ENCODE measurements around the gene DOCK2.

Gene DOCK2

GRCh38 chr5:169989365-169989764 lies 352.3 kb downstream of the DOCK2 start:
- TF ChIP-seq CTCF (IDR thresholded peaks at IDR 0.05; ENCODE audit: low read depth, low read length) = no peak
- H3K4me3 ChIP-seq (ENCODE audit: low read depth, low read length) = no peak overlapping the region

DNA sequence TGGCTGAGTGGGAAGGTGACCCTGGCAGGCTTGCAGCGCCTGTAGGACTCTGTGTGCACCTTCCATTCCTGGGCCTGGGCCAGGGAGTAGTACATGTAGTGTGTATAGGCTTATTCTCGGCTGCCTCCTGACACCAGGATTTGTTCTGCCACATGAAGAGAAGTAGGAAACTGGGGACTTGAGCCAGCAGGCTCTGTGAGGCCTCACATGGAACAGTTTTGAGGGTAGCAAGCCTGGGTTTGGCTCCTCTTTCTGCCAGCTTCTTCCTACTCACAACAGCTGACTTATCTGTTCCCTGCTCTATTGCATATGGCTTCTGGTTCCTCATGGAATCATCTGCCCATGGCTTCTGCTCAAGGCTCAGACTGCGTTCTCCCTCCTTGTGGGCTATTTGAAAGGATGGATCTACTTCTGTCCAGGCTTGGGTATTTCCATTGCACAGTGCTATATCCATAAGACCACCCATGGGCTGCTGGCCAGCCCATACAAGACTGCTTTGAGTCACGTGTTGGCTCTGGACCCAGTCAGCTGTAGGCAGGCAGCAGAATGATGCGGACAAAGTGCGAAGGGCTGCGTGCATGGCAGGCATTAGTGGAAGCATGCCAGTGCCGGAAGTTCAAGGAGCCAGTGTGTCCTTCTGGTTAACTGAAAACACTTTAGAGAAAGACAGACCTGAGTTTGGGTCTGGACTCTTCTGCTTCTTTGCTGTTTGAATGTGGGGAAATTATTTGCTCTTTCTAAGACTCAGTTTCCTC lies 354.2 kb downstream of the DOCK2 start:
- no peak overlapping the region for H3K4me3 ChIP-seq (ENCODE audit: low read depth, low read length)
- no peak for TF ChIP-seq CTCF (IDR thresholded peaks at IDR 0.05; ENCODE audit: low read depth, low read length)

GRCh38 chr5:169992789-169993484 lies 355.9 kb downstream of the DOCK2 start:
- H3K4me3 ChIP-seq (ENCODE audit: low read depth, low read length) = no peak overlapping the region
- TF ChIP-seq CTCF (IDR thresholded peaks at IDR 0.05; ENCODE audit: low read depth, low read length) = no peak

- TF ChIP-seq CTCF (IDR thresholded peaks at IDR 0.05; ENCODE audit: low read depth, low read length) = no peak
- H3K4me3 ChIP-seq (ENCODE audit: low read depth, low read length) = no peak overlapping the region
Observed at GRCh38 chr5:169993485-169993790, 356.4 kb downstream of the DOCK2 start.

- no peak for TF ChIP-seq CTCF (IDR thresholded peaks at IDR 0.05; ENCODE audit: low read depth, low read length)
Observed at GRCh38 chr5:169997798-169998197, 360.7 kb downstream of the DOCK2 start.

DNA sequence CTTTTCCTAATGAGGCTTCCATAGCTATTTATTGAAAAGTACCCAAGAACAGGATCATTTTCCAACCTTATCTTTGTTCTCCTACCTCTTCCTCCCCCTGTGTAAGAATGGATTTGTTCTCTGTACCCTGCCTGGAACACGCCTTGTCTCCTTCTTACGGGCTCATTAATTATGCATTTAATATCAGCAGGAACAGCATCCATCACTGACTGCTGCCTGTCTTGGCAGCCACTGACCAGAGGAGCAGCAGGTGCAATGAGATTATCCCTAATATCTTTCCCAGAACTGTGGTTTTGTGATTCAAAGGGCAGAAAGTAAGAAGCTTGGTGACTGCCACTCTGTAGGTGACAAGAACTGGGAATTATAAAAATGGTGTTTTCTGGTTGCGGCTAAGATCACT lies 362.5 kb downstream of the DOCK2 start:
- no peak overlapping the region for H3K4me3 ChIP-seq (ENCODE audit: low read depth, low read length)
- TF ChIP-seq CTCF (IDR thresholded peaks at IDR 0.05; ENCODE audit: low read depth, low read length) = no peak

More at GRCh38 chr5:169997798-169998197, 360.7 kb downstream of the DOCK2 start:
- no peak overlapping the region for H3K4me3 ChIP-seq (ENCODE audit: low read depth, low read length)

- no peak for TF ChIP-seq CTCF (IDR thresholded peaks at IDR 0.05; ENCODE audit: low read depth, low read length)
- no peak overlapping the region for H3K4me3 ChIP-seq (ENCODE audit: low read depth, low read length)
Observed at GRCh38 chr5:170000155-170000554, 363.1 kb downstream of the DOCK2 start.
